Type B pancreatic cell (in vitro differentiated cells): ENCODE data around the gene DLX2. TPM values are rescaled to one million over a fixed set of nuclear protein-coding genes. Genes with fewer than 3 reads are reported as not detected.

Source experiments
- DNase-seq: peaks from one replicate; pipeline ENCODE4 v3.0.0; 2021; ENCODE audit warnings: mixed read lengths; ENCODE audit not compliant: unreplicated experiment; ENCODE audit errors: extremely low spot score
- H3K27ac Mint-ChIP-seq: 2 replicates; pipeline ENCODE4 v1.8.0; 2021; ENCODE audit warnings: mild to moderate bottlenecking, mixed read lengths
- H3K27me3 Mint-ChIP-seq: 2 replicates; pipeline ENCODE4 v1.8.0; 2021; ENCODE audit warnings: mixed read lengths
- H3K36me3 Mint-ChIP-seq: 2 replicates; pipeline ENCODE4 v1.8.0; 2021; ENCODE audit warnings: mixed read lengths
- H3K4me1 Mint-ChIP-seq: one replicate; pipeline ENCODE4 v1.8.0; 2021; ENCODE audit warnings: mixed read lengths; ENCODE audit not compliant: unreplicated experiment
- H3K4me3 Mint-ChIP-seq: 2 replicates; pipeline ENCODE4 v1.8.0; 2021; ENCODE audit warnings: mild to moderate bottlenecking, mixed read lengths
- H3K9me3 Mint-ChIP-seq: 2 replicates; pipeline ENCODE4 v1.8.0; 2021; ENCODE audit warnings: mixed read lengths
- CTCF ChIP-seq: fragments of 200-600 bp; sonication (generic); conservative IDR thresholded peaks from 2 replicates; pipeline ENCODE4 v1.5.0; 2021; ENCODE audit warnings: antibody characterized with exemption, mild to moderate bottlenecking
- total RNA-seq: library from RNA; stranded (reverse); gene quantifications from 2 replicates; pipeline ENCODE4 v1.2.1, GENCODE V29; 2021; ENCODE audit warnings: low replicate concordance

Gene DLX2
- total RNA-seq, 1 donor from 2014 or later = 6.9 TPM

- Mint-ChIP-seq H3K9me3 (no peaks in the 10 kb centered on the region), H3K4me3 (peak overlapping the region; percentile 92), H3K27me3 (peaks cover 100% of the 10 kb centered on the region), H3K36me3 (peaks cover 10% of the 10 kb centered on the region), H3K4me1 (peaks cover 38% of the 10 kb centered on the region), H3K27ac (peak overlapping the region; percentile 43)
- no peak for DNase-seq
- no peak for TF ChIP-seq CTCF
Observed at GRCh38 chr2:172083628-172084394, 18.9 kb downstream of the DLX2 start.

GRCh38 chr2:172082944-172083627 is 19.6 kb downstream of the DLX2 start:
- Mint-ChIP-seq H3K27ac (no peak overlapping the region), H3K4me1 (peaks cover 31% of the 10 kb centered on the region)
- DNase-seq = no peak

GRCh38 chr2:172082105-172082943 is 20.4 kb downstream of the DLX2 start:
- no peak for TF ChIP-seq CTCF
- H3K27ac Mint-ChIP-seq = no peak overlapping the region
- H3K27me3 Mint-ChIP-seq = peaks cover 99% of the 10 kb centered on the region
- no peaks in the 10 kb centered on the region for H3K9me3 Mint-ChIP-seq
- no peak for DNase-seq
- H3K4me3 Mint-ChIP-seq = peak overlapping the region; percentile 47
- peaks cover 7% of the 10 kb centered on the region for H3K36me3 Mint-ChIP-seq
- H3K4me1 Mint-ChIP-seq = peaks cover 24% of the 10 kb centered on the region

More at GRCh38 chr2:172082944-172083627, 19.6 kb downstream of the DLX2 start:
- Mint-ChIP-seq H3K9me3 (no peaks in the 10 kb centered on the region), H3K4me3 (peak overlapping the region; percentile 92), H3K27me3 (peaks cover 100% of the 10 kb centered on the region), H3K36me3 (peaks cover 9% of the 10 kb centered on the region)
- TF ChIP-seq CTCF = no peak

- Mint-ChIP-seq H3K27me3 (peaks cover 99% of the 10 kb centered on the region), H3K4me3 (no peak overlapping the region), H3K36me3 (peaks cover 7% of the 10 kb centered on the region), H3K27ac (no peak overlapping the region), H3K4me1 (peaks cover 21% of the 10 kb centered on the region), H3K9me3 (no peaks in the 10 kb centered on the region)
- no peak for TF ChIP-seq CTCF
- no peak for DNase-seq
Observed at GRCh38 chr2:172081221-172082022, 21.3 kb downstream of the DLX2 start.
